CD4-positive, alpha-beta T cell treated with Interleukin-6 for 4 hours (primary cell): ENCODE measurements around the gene TBX5.

ENCODE experiments used
- DNase-seq: peaks from one replicate; pipeline ENCODE4 v3.0.0-alpha.2; 2020; ENCODE audit warnings: mixed read lengths

TBX5 gene

GRCh38 chr12:114430306-114430705 is 24.4 kb upstream of the TBX5 start:
- no peak for DNase-seq

GRCh38 chr12:114425031-114425626 is 19.2 kb upstream of the TBX5 start:
- no peak for DNase-seq

- DNase-seq = no peak
Observed at GRCh38 chr12:114420944-114421335, 15.0 kb upstream of the TBX5 start.

GRCh38 chr12:114420182-114420943 is 14.4 kb upstream of the TBX5 start:
- no peak for DNase-seq

GRCh38 chr12:114416028-114416427 is 10.1 kb upstream of the TBX5 start:
- DNase-seq = no peak

- DNase-seq = no peak
Observed at GRCh38 chr12:114415525-114415868, 9.6 kb upstream of the TBX5 start.

GRCh38 chr12:114414866-114415524 is 9.1 kb upstream of the TBX5 start:
- DNase-seq = no peak

GRCh38 chr12:114414031-114414865 is 8.3 kb upstream of the TBX5 start:
- no peak for DNase-seq

GRCh38 chr12:114412825-114413749 is 7.1 kb upstream of the TBX5 start:
- DNase-seq = no peak

- DNase-seq = no peak
Observed at GRCh38 chr12:114412307-114412706, 6.4 kb upstream of the TBX5 start.

GRCh38 chr12:114411071-114411837 is 5.3 kb upstream of the TBX5 start:
- no peak for DNase-seq

GRCh38 chr12:114409852-114410600 is 4.1 kb upstream of the TBX5 start:
- no peak for DNase-seq

- no peak for DNase-seq
Observed at GRCh38 chr12:114408886-114409851, 3.2 kb upstream of the TBX5 start.

GRCh38 chr12:114408471-114408885 is 2.5 kb upstream of the TBX5 start:
- no peak for DNase-seq

- no peak for DNase-seq
Observed at GRCh38 chr12:114407842-114408411, 2.0 kb upstream of the TBX5 start.

GRCh38 chr12:114406984-114407841 is 1.3 kb upstream of the TBX5 start:
- no peak for DNase-seq

GRCh38 chr12:114406316-114406983 is 506 bp upstream of the TBX5 start:
- no peak for DNase-seq
